Breast epithelium (tissue), 4 donors: Measurements from ENCODE around the gene FRMPD4. TPM values are rescaled to one million over a fixed set of nuclear protein-coding genes. Genes with fewer than 3 reads are reported as not detected.

ENCODE experiments used
- DNase-seq, 2 donors: peaks; one replicate each; pipeline ENCODE4 v3.0.0-alpha.2; 2019; ENCODE audit warnings: low spot score in 2 of 2
- H3K27ac ChIP-seq, 2 donors: fragments of 200-600 bp; sonication (generic) in 1 of 2; one replicate each; pipeline ENCODE4 v1.5.1; 2016 to 2019; ENCODE audit warnings: mild to moderate bottlenecking in 1 of 2
- H3K27me3 ChIP-seq, 2 donors: fragments of 200-600 bp; sonication (generic) in 1 of 2; one replicate each; pipeline versions ENCODE4 v1.5.1 to v1.6.0; 2017 to 2019; ENCODE audit warnings: control low read depth in 1 of 2, mild to moderate bottlenecking in 1 of 2
- H3K36me3 ChIP-seq: fragments of 200-600 bp; one replicate; pipeline ENCODE4 v1.5.1; 2019
- H3K4me1 ChIP-seq, 2 donors: fragments of 200-600 bp; sonication (generic); one replicate each; pipeline ENCODE4 v1.5.1; 2016 to 2019; ENCODE audit warnings: control low read depth in 1 of 2
- H3K4me3 ChIP-seq, 3 donors: fragments of 200-600 bp; sonication (generic); 1 replicate in 2 of 3; 2 replicates in 1 of 3; pipeline ENCODE4 v1.5.1; 2016 to 2019; ENCODE audit warnings: mild to moderate bottlenecking in 3 of 3, moderate library complexity in 2 of 3
- H3K9me3 ChIP-seq, 2 donors: fragments of 200-600 bp; sonication (generic) in 1 of 2; one replicate each; pipeline ENCODE4 v1.5.1; 2016 to 2019; ENCODE audit warnings: control low read depth in 1 of 2
- CTCF ChIP-seq, 3 donors: fragments of 450-650 bp; IDR thresholded peaks; one replicate each; pipeline ENCODE4 v1.5.1; 2016 to 2017; ENCODE audit warnings: antibody characterized with exemption in 3 of 3, mild to moderate bottlenecking in 3 of 3, moderate library complexity in 3 of 3
- POLR2A ChIP-seq: fragments of 450-650 bp; IDR thresholded peaks from one replicate; pipeline ENCODE4 v1.6.1; 2016; ENCODE audit warnings: antibody characterized with exemption, mild to moderate bottlenecking, moderate library complexity
- POLR2AphosphoS5 ChIP-seq, 3 donors: sonication (generic); formaldehyde crosslinking; IDR thresholded peaks; one replicate each; pipeline ENCODE4 v1.6.1; 2017; ENCODE audit warnings: antibody characterized with exemption in 3 of 3
- intact Hi-C: fragments of 100-400 bp; cut with DNase I; formaldehyde crosslinking; loops from one replicate; pipeline ENCODE4 v1.15.1; 2023; ENCODE audit warnings: low total_unique reads
- total RNA-seq, 3 donors: library from RNA; depleted of rRNA; stranded (reverse); fragments of >200 nt; gene quantifications; one replicate each; pipeline ENCODE4 v1.1.0, GENCODE V29; 2016

The FRMPD4 gene
- total RNA-seq, 3 donors from 2014 or later = under 0.01 TPM

DNA sequence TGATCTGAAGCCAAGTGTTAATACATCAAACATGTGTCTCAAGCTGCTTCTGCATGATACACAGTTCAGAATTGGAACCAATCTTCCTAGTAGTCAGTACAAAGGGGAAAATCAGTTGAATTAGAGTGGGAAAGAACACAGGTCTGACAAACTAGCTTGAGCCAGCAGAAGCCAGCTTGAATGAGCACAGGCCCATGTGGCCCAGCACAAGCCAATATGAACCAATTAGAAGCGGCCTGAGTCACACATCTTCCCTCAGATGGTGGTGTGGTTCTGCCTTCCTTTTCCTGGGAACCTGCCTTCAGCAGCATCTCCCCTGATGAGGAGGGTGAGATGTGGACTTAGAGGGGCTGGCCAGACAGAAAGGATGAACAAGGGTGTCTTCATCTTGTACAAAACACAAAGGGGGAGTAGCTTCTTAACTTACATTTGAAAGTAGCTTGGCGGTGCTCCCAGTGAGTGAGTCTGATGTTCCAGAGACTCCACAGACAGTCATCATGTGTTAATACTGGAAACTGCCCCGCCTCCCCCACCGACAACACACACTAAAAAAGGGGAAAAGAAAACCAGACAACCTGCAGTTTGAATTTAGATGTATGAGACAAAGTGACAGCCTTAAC is 72.0 kb downstream of the FRMPD4 start:
- H3K36me3 ChIP-seq = no peaks in the 10 kb centered on the region
- no peaks in the 10 kb centered on the region for H3K4me1 ChIP-seq
- TF ChIP-seq CTCF (IDR thresholded peaks at IDR 0.05) (no peak), POLR2AphosphoS5 (IDR thresholded peaks at IDR 0.05) (no peak), POLR2A (no peak)
- no peaks in the 10 kb centered on the region for H3K9me3 ChIP-seq
- DNase-seq = no peak
- H3K27me3 ChIP-seq = peaks cover 0 to 25% of the 10 kb centered on the region in 2 donors
- no peak overlapping the region for H3K4me3 ChIP-seq
- no peak overlapping the region for H3K27ac ChIP-seq
- intact Hi-C loops = no loop called here

- Histone ChIP-seq H3K27ac (no peak overlapping the region), H3K27me3 (peaks cover 0 to 28% of the 10 kb centered on the region in 2 donors), H3K9me3 (no peaks in the 10 kb centered on the region), H3K4me3 (no peak overlapping the region), H3K4me1 (no peaks in the 10 kb centered on the region), H3K36me3 (no peaks in the 10 kb centered on the region)
- intact Hi-C loops = no loop called here
- no peak for DNase-seq
- TF ChIP-seq CTCF (IDR thresholded peaks at IDR 0.05) (no peak), POLR2A (no peak), POLR2AphosphoS5 (IDR thresholded peaks at IDR 0.05) (no peak)
These were observed 72.7 kb downstream of the FRMPD4 start for GRCh38 chrX:12210971-12211370.

DNA sequence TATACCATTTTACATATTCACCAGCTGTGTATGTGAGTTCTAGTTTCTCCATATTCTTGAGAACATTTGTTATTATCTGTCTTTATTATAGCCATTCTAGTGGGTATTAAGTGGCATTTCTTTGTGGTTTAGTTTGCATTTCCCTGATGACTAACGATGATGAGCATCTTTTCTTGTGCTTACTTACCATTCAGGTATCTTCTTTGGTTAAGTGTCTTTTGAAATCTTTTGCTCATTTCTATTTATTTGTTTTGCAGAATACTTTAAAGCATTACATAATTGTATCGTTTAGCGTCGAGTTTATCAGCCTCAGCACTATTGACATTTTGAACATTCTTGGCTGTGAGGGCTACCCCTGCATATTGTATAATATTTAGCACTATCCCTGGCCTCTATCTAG is 85.4 kb downstream of the FRMPD4 start:
- intact Hi-C loops = no loop called here
- Histone ChIP-seq H3K27ac (no peak overlapping the region), H3K36me3 (no peaks in the 10 kb centered on the region), H3K9me3 (no peaks in the 10 kb centered on the region), H3K4me1 (no peaks in the 10 kb centered on the region), H3K4me3 (no peak overlapping the region), H3K27me3 (no peaks in the 10 kb centered on the region)
- no peak for DNase-seq
- no peak for TF ChIP-seq POLR2A
- no peak for TF ChIP-seq CTCF (IDR thresholded peaks at IDR 0.05)
- TF ChIP-seq POLR2AphosphoS5 (IDR thresholded peaks at IDR 0.05) = no peak

DNA sequence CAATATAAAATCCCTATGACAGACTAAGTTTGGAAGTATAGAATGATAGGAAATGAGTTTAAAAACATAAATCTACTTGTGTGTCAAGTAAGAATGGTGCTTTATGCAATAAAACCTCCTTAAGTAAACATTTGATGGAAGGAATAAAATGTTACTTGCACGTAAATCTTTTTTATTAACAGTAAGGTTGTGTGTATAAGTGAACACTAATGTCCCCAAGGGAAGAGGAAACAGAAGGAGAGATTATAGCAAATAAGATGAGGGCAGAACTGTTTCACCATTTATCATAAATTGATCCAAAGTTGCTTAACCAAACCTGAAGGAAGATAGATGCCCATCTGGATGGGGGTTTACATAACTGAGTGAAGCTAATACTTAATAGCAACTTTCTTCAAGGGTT is 86.8 kb downstream of the FRMPD4 start:
- Histone ChIP-seq H3K36me3 (no peaks in the 10 kb centered on the region), H3K4me1 (no peaks in the 10 kb centered on the region), H3K27ac (no peak overlapping the region), H3K9me3 (no peaks in the 10 kb centered on the region), H3K27me3 (peaks cover 0 to 4% of the 10 kb centered on the region in 2 donors), H3K4me3 (no peak overlapping the region)
- intact Hi-C loops = no loop called here
- no peak for DNase-seq
- no peak for TF ChIP-seq CTCF (IDR thresholded peaks at IDR 0.05)
- no peak for TF ChIP-seq POLR2A
- no peak for TF ChIP-seq POLR2AphosphoS5 (IDR thresholded peaks at IDR 0.05)

- no peak overlapping the region for H3K27ac ChIP-seq
- H3K27me3 ChIP-seq = peaks cover 0 to 6% of the 10 kb centered on the region in 2 donors
- intact Hi-C loops = no loop called here
- no peaks in the 10 kb centered on the region for H3K36me3 ChIP-seq
- TF ChIP-seq CTCF (IDR thresholded peaks at IDR 0.05) = no peak
- TF ChIP-seq POLR2A = no peak
- TF ChIP-seq POLR2AphosphoS5 (IDR thresholded peaks at IDR 0.05) = no peak
- no peak overlapping the region for H3K4me3 ChIP-seq
- H3K4me1 ChIP-seq = no peaks in the 10 kb centered on the region
- DNase-seq = no peak
- H3K9me3 ChIP-seq = no peaks in the 10 kb centered on the region
These were observed 89.3 kb downstream of the FRMPD4 start for GRCh38 chrX:12227412-12228041.
